MM.1S (cell line): Measurements from ENCODE around the gene MAML1.

Source experiments
- DNase-seq: peaks from one replicate; pipeline ENCODE4 v3.0.0-alpha.2; 2015
- H2AFZ ChIP-seq: fragments of 300-600 bp; sonication (generic); 2 replicates; pipeline ENCODE4 v1.6.0; 2016; ENCODE audit warnings: antibody characterized with exemption, low read length
- H3F3A ChIP-seq: fragments of 300-600 bp; sonication (generic); 2 replicates; pipeline ENCODE4 v1.6.1; 2016; ENCODE audit warnings: mild to moderate bottlenecking, antibody characterized with exemption, low read length, moderate library complexity, mixed read lengths; ENCODE audit not compliant: insufficient read depth
- H3K27ac ChIP-seq: fragments of 300-600 bp; sonication (generic); 2 replicates; pipeline ENCODE4 v1.5.1; 2016; ENCODE audit warnings: mild to moderate bottlenecking, low read length
- H3K27me3 ChIP-seq: fragments of 300-600 bp; sonication (generic); replicated peaks from 2 replicates; pipeline ENCODE4 v1.6.0; 2016; ENCODE audit warnings: low read length; ENCODE audit not compliant: insufficient read depth
- H3K36me3 ChIP-seq: fragments of 300-600 bp; sonication (generic); replicated peaks from 2 replicates; pipeline ENCODE4 v1.6.1; 2016; ENCODE audit warnings: mild to moderate bottlenecking, low read length, mixed read lengths; ENCODE audit not compliant: insufficient read depth
- H3K4me1 ChIP-seq: fragments of 300-600 bp; sonication (generic); 2 replicates; pipeline ENCODE4 v1.6.1; 2016; ENCODE audit warnings: low read length, mixed read lengths
- H3K4me2 ChIP-seq: fragments of 300-600 bp; sonication (generic); 2 replicates; pipeline ENCODE4 v1.6.0; 2016; ENCODE audit warnings: low read depth, low read length
- H3K4me3 ChIP-seq: fragments of 300-600 bp; sonication (generic); 2 replicates; pipeline ENCODE4 v1.5.1; 2016; ENCODE audit warnings: low read length, mixed read lengths
- H3K79me2 ChIP-seq: fragments of 300-600 bp; sonication (generic); 2 replicates; pipeline ENCODE4 v1.6.1; 2016; ENCODE audit warnings: mixed run types, low read length, mixed read lengths
- H3K9ac ChIP-seq: fragments of 300-600 bp; sonication (generic); 2 replicates; pipeline ENCODE4 v1.6.1; 2016; ENCODE audit warnings: low read length, mixed read lengths
- H3K9me2 ChIP-seq: fragments of 300-600 bp; sonication (generic); replicated peaks from 2 replicates; pipeline ENCODE4 v1.6.1; 2016; ENCODE audit warnings: mild to moderate bottlenecking, low read length, mixed read lengths; ENCODE audit not compliant: insufficient read depth
- H3K9me3 ChIP-seq: fragments of 300-600 bp; sonication (generic); replicated peaks from 2 replicates; pipeline ENCODE4 v1.6.1; 2016; ENCODE audit warnings: mild to moderate bottlenecking, low read length, mixed read lengths; ENCODE audit not compliant: insufficient read depth
- H4K20me1 ChIP-seq: fragments of 300-600 bp; sonication (generic); 2 replicates; pipeline ENCODE4 v1.6.1; 2016; ENCODE audit warnings: mild to moderate bottlenecking, low read length, moderate library complexity, mixed read lengths; ENCODE audit not compliant: insufficient read depth
- CTCF ChIP-seq: fragments of 300-600 bp; sonication (generic); IDR thresholded peaks from 2 replicates; pipeline ENCODE4 v1.5.1; 2016; ENCODE audit warnings: antibody characterized with exemption, low read length, mixed read lengths
- EZH2 ChIP-seq: fragments of 300-600 bp; sonication (generic); optimal IDR thresholded peaks from 2 replicates; pipeline ENCODE3; 2017; ENCODE audit warnings: low read depth, mild to moderate bottlenecking, antibody characterized with exemption, low read length, mixed read lengths
- EZH2phosphoT487 ChIP-seq: fragments of 300-600 bp; sonication (generic); IDR thresholded peaks from 2 replicates; pipeline ENCODE4 v1.6.1; 2018; ENCODE audit warnings: antibody characterized with exemption, low read length

Gene MAML1

GRCh38 chr5:179805070-179805528 lies 72.5 kb downstream of the MAML1 start:
- Histone ChIP-seq H3K9ac (peak overlapping the region; percentile 87), H3K36me3 (no peaks in the 10 kb centered on the region), H3K4me1 (peaks cover 11% of the 10 kb centered on the region; the same call in 1 of the 2 replicates), H3F3A (0 out of 2 replicates have a peak, but pooled peaks cover 4% of the 10 kb centered on the region), H3K4me3 (peak overlapping the region; percentile 91), H3K27ac (peak overlapping the region; percentile 78; the same call in 1 of the 2 replicates), H3K27me3 (no peaks in the 10 kb centered on the region), H4K20me1 (no peaks in the 10 kb centered on the region), H3K79me2 (peaks cover 63% of the 10 kb centered on the region), H3K4me2 (peak overlapping the region; percentile 90), H3K9me2 (no peaks in the 10 kb centered on the region), H3K9me3 (no peaks in the 10 kb centered on the region), H2AFZ (no peak overlapping the region)
- TF ChIP-seq CTCF (no peak), EZH2 (no peak), EZH2phosphoT487 (no peak)
- no peak for DNase-seq

DNA sequence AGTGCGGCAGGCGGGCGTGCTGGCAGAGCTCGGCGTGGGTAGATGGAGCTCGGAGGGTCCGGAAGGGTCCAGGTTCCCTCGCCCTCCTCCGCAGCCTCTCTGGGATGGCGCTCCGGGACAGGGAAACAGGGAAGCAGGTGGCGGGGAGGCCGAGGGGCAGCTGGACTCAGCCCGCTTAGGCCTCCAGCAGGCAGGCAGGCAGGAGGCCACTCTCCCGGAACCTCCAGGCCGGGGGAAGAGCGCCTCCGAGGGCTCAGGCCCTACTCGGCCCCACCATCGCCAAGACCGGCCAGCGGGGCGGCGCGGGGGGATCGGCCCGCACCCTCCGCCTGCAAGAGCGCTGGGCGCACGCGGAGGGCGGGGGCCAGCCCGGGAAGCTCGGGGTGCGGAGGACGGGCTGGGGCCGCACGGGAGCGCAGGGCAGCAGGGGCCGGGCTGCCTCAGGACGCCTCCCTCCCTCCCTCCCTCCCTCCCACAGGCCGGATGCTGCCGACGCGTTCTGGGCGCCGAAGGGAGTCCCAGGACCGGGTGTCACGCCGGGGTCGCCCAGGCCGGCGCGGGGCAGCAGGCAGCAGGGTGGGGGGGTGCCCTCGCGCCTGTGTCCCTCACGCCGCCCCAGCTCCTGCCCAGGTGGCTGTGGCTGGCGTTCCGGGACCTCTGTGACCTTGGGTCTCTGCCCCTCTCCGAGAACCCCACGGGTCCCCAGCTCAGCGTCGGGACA lies 73.1 kb downstream of the MAML1 start:
- Histone ChIP-seq H3K27me3 (no peaks in the 10 kb centered on the region), H3K27ac (peak overlapping the region; percentile 78; the same call in 1 of the 2 replicates), H3K9me3 (no peaks in the 10 kb centered on the region), H3K4me1 (peaks cover 11% of the 10 kb centered on the region; the same call in 1 of the 2 replicates), H3K9ac (peak overlapping the region; percentile 87), H3K79me2 (peaks cover 63% of the 10 kb centered on the region), H3K4me3 (peak overlapping the region; percentile 91), H3K36me3 (no peaks in the 10 kb centered on the region), H3K9me2 (no peaks in the 10 kb centered on the region), H3F3A (0 out of 2 replicates have a peak, but pooled peaks cover 4% of the 10 kb centered on the region), H3K4me2 (peak overlapping the region; percentile 90), H2AFZ (no peak overlapping the region), H4K20me1 (no peaks in the 10 kb centered on the region)
- peak; percentile 65 for DNase-seq
- TF ChIP-seq EZH2phosphoT487, result no peak

DNA sequence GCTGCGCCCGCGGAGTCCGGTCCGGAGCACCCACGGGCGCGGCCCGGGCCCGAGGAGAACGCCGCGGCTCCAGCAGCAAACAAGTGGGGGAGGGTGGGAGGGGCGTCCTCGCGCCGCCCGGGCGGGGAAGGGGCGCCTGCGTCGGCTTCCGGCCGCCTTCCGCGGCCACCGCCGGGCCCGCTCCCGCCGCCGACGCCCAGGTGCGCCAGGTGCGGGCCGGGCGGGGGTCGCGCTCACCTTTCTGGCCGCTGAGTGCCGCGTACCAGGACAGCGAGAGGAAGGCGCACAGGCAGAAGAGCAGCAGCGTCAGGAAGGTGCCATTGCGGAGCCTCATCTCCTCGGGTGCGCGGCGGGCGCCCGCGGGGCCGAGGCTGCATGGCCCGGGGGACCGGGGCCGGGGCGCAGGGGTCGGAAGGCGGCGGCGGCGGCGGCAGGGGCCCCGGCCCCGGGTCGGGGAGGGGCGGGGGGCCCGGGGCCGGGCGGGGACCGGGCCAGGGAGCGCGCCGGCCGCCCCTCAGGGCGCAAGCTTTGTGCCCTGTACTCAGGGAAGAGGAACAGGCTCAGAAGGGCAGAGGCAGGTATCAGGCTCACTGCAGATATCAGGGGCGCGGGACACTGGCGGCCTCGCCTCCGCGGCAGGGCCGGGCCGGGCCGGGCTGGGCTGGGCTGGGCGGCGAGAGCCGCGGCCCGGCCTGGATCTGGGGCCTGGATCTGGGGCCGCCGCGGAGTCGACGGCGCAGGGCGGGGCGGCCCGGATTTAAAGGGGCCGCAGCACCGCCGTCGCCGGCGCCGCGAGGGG lies 73.8 kb downstream of the MAML1 start, which contains the start of gene MGAT4B:
TSS of gene MGAT4B (minus strand) at position 617 of the 799 bp plus-strand sequence. CDS start at position 334, 283 bp downstream.
- H3K36me3 ChIP-seq, result no peaks in the 10 kb centered on the region
- H3F3A ChIP-seq, result 0 out of 2 replicates have a peak, but pooled peaks cover 4% of the 10 kb centered on the region
- peak within 1 kb of the TSS; percentile 91 for H3K4me3 ChIP-seq
- H3K27me3 ChIP-seq, result no peaks in the 10 kb centered on the region
- peak within 1 kb of the TSS; percentile 87 for H3K9ac ChIP-seq
- peak within 1 kb of the TSS; percentile 78; the same call in 1 of the 2 replicates for H3K27ac ChIP-seq
- TF ChIP-seq EZH2phosphoT487, result no peak
- no peak for TF ChIP-seq CTCF
- no peak for TF ChIP-seq EZH2
- H3K79me2 ChIP-seq, result peaks cover 56% of the 10 kb centered on the region
- H3K9me2 ChIP-seq, result no peaks in the 10 kb centered on the region
- H3K4me2 ChIP-seq, result peak within 1 kb of the TSS; percentile 90
- peaks cover 11% of the 10 kb centered on the region; the same call in 1 of the 2 replicates for H3K4me1 ChIP-seq
- H2AFZ ChIP-seq, result peak within 1 kb of the TSS; percentile 77
- DNase-seq, result peak; percentile 82
- no peaks in the 10 kb centered on the region for H4K20me1 ChIP-seq
- H3K9me3 ChIP-seq, result no peaks in the 10 kb centered on the region
